ENCODE data around the gene HGS.

HGS gene

GRCh38 chr17:81683584-81684441, at the start of gene HGS, which contains the start of gene ARL16:
TSS of gene HGS (plus strand) at chr17:81684011. CDS start at chr17:81684067, 56 bp downstream.
TSS of gene ARL16 (minus strand) at chr17:81683797. CDS start at chr17:81683753, 44 bp downstream.
- DNase-seq: peak; percentile 97

GRCh38 chr17:81635431-81635830, 48.4 kb upstream of the HGS start:
- DNase-seq: no peak

GRCh38 chr17:81635973-81636504, 47.8 kb upstream of the HGS start:
- DNase-seq: no peak

- DNase-seq: peak; percentile 88
These were observed 47.1 kb upstream of the HGS start, which contains the start of the genes NPLOC4 and TSPAN10 for GRCh38 chr17:81636505-81637288. TSS of gene NPLOC4 (minus strand) at chr17:81637112. CDS start at chr17:81636930, 182 bp downstream. TSS of gene TSPAN10 (plus strand) at chr17:81637196. CDS start at chr17:81642413, 5,217 bp downstream.

- DNase-seq: no peak
These were observed 45.1 kb upstream of the HGS start for GRCh38 chr17:81638683-81639082.

GRCh38 chr17:81640011-81640410, 43.8 kb upstream of the HGS start:
- no peak for DNase-seq

- no peak for DNase-seq
These were observed 41.9 kb upstream of the HGS start for GRCh38 chr17:81641825-81642489.

- DNase-seq: no peak
These were observed 39.3 kb upstream of the HGS start for GRCh38 chr17:81644496-81644895.

GRCh38 chr17:81644976-81645952, 38.5 kb upstream of the HGS start:
- DNase-seq: no peak

GRCh38 chr17:81646869-81647600, 36.8 kb upstream of the HGS start:
- DNase-seq: no peak

GRCh38 chr17:81647640-81648012, 36.2 kb upstream of the HGS start:
- DNase-seq: no peak

- DNase-seq: no peak
These were observed 35.7 kb upstream of the HGS start for GRCh38 chr17:81648013-81648706.

GRCh38 chr17:81648707-81649085, 35.1 kb upstream of the HGS start:
- no peak for DNase-seq

GRCh38 chr17:81650951-81651350, 32.9 kb upstream of the HGS start:
- DNase-seq: no peak

- DNase-seq: no peak
These were observed 32.1 kb upstream of the HGS start for GRCh38 chr17:81651692-81652091.

- no peak for DNase-seq
These were observed 30.7 kb upstream of the HGS start for GRCh38 chr17:81652906-81653771.

- no peak for DNase-seq
These were observed 28.3 kb upstream of the HGS start for GRCh38 chr17:81655378-81656117.

- no peak for DNase-seq
These were observed 27.6 kb upstream of the HGS start, which contains the start of gene PDE6G for GRCh38 chr17:81656118-81656743. TSS of gene PDE6G (minus strand) at chr17:81656542. CDS start at chr17:81653305, 3,237 bp downstream.

All from stimulated activated CD4-positive, alpha-beta T cell treated with anti-CD3 and anti-CD28 coated beads, Interleukin-1b, Interleukin-23, amount 100 ng/mL, for 48 hours (primary cell).